Measurements from ENCODE around the gene HEMGN.

Gene HEMGN

GRCh38 chr9:97934321-97935115 lies 3.5 kb downstream of the HEMGN start:
- no peak for TF ChIP-seq ZNF274 (IDR thresholded peaks at IDR 0.05; ENCODE audit: low read depth, low read length)
- TF ChIP-seq YY1 (IDR thresholded peaks at IDR 0.05; ENCODE audit: insufficient read depth, insufficient read length): no peak
- no peak for TF ChIP-seq SUZ12 (IDR thresholded peaks at IDR 0.05; ENCODE audit: extremely low read depth, insufficient read depth, insufficient read length)
- Histone ChIP-seq H3K9me3 (ENCODE audit: insufficient read depth, low read length) (no peaks in the 10 kb centered on the region), H3K36me3 (ENCODE audit: insufficient read depth, insufficient read length, low read length) (no peaks in the 10 kb centered on the region), H3K4me3 (ENCODE audit: insufficient read length, low read depth) (no peak overlapping the region), H3K9ac (ENCODE audit: insufficient read length, low read depth) (no peak overlapping the region), H3K4me1 (ENCODE audit: insufficient read depth, insufficient read length) (no peaks in the 10 kb centered on the region), H3K27me3 (ENCODE audit: insufficient read depth, insufficient read length) (peaks cover 2% of the 10 kb centered on the region)
- DNase-seq (ENCODE audit: low read depth, low spot score): no peak

GRCh38 chr9:97933297-97933998 lies 4.5 kb downstream of the HEMGN start:
- Histone ChIP-seq H3K27me3 (ENCODE audit: insufficient read depth, insufficient read length) (peaks cover 2% of the 10 kb centered on the region), H3K9ac (ENCODE audit: insufficient read length, low read depth) (no peak overlapping the region), H3K4me3 (ENCODE audit: insufficient read length, low read depth) (no peak overlapping the region), H3K36me3 (ENCODE audit: insufficient read depth, insufficient read length, low read length) (no peaks in the 10 kb centered on the region), H3K4me1 (ENCODE audit: insufficient read depth, insufficient read length) (no peaks in the 10 kb centered on the region), H3K9me3 (ENCODE audit: insufficient read depth, low read length) (no peaks in the 10 kb centered on the region)
- DNase-seq (ENCODE audit: low read depth, low spot score): no peak
- TF ChIP-seq SUZ12 (IDR thresholded peaks at IDR 0.05; ENCODE audit: extremely low read depth, insufficient read depth, insufficient read length) (no peak), ZNF274 (IDR thresholded peaks at IDR 0.05; ENCODE audit: low read depth, low read length) (no peak), YY1 (IDR thresholded peaks at IDR 0.05; ENCODE audit: insufficient read depth, insufficient read length) (no peak)

GRCh38 chr9:97930972-97931371 lies 7.0 kb downstream of the HEMGN start:
- H3K4me3 ChIP-seq (ENCODE audit: insufficient read length, low read depth): no peak overlapping the region
- TF ChIP-seq ZNF274 (IDR thresholded peaks at IDR 0.05; ENCODE audit: low read depth, low read length): no peak
- TF ChIP-seq YY1 (IDR thresholded peaks at IDR 0.05; ENCODE audit: insufficient read depth, insufficient read length): no peak
- no peak for TF ChIP-seq SUZ12 (IDR thresholded peaks at IDR 0.05; ENCODE audit: extremely low read depth, insufficient read depth, insufficient read length)
- no peaks in the 10 kb centered on the region for H3K9me3 ChIP-seq (ENCODE audit: insufficient read depth, low read length)
- peaks cover 4% of the 10 kb centered on the region for H3K27me3 ChIP-seq (ENCODE audit: insufficient read depth, insufficient read length)
- H3K36me3 ChIP-seq (ENCODE audit: insufficient read depth, insufficient read length, low read length): no peaks in the 10 kb centered on the region
- H3K9ac ChIP-seq (ENCODE audit: insufficient read length, low read depth): no peak overlapping the region
- no peak for DNase-seq (ENCODE audit: low read depth, low spot score)
- H3K4me1 ChIP-seq (ENCODE audit: insufficient read depth, insufficient read length): no peaks in the 10 kb centered on the region

DNA sequence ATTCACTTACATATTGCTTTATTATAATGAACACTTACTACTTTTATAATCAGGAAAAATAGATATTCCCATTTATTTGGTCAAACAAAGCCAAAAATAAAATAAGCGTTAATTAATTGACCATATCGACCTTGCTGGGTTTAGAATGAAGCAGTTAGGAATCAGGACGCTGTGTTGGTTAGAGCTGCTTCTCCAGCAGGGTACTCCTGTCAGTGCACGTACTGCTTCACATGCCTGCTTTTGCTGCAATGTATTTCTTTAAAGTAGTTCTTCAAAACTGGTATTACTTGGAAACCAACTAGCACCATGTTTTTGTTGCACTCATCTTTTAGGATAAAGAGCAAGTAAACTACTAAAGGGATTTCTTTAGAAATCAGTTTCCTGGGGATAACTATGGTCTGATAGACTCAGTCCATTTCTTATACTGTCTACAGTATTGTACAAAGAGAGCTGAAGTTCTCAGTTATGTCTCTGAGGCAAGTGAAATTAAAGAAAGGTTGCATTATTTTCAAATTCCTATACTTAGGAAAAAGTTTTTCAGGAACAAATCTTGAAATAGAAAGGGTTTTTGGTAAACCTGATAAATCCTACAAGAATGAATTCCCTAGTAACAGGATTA lies 8.9 kb downstream of the HEMGN start:
- no peak for DNase-seq (ENCODE audit: low read depth, low spot score)
- peaks cover 3% of the 10 kb centered on the region for H3K27me3 ChIP-seq (ENCODE audit: insufficient read depth, insufficient read length)
- no peak overlapping the region for H3K9ac ChIP-seq (ENCODE audit: insufficient read length, low read depth)
- H3K36me3 ChIP-seq (ENCODE audit: insufficient read depth, insufficient read length, low read length): no peaks in the 10 kb centered on the region
- no peaks in the 10 kb centered on the region for H3K9me3 ChIP-seq (ENCODE audit: insufficient read depth, low read length)
- no peaks in the 10 kb centered on the region for H3K4me1 ChIP-seq (ENCODE audit: insufficient read depth, insufficient read length)
- TF ChIP-seq YY1 (IDR thresholded peaks at IDR 0.05; ENCODE audit: insufficient read depth, insufficient read length) (no peak), SUZ12 (IDR thresholded peaks at IDR 0.05; ENCODE audit: extremely low read depth, insufficient read depth, insufficient read length) (no peak), ZNF274 (IDR thresholded peaks at IDR 0.05; ENCODE audit: low read depth, low read length) (no peak)
- H3K4me3 ChIP-seq (ENCODE audit: insufficient read length, low read depth): no peak overlapping the region

DNA sequence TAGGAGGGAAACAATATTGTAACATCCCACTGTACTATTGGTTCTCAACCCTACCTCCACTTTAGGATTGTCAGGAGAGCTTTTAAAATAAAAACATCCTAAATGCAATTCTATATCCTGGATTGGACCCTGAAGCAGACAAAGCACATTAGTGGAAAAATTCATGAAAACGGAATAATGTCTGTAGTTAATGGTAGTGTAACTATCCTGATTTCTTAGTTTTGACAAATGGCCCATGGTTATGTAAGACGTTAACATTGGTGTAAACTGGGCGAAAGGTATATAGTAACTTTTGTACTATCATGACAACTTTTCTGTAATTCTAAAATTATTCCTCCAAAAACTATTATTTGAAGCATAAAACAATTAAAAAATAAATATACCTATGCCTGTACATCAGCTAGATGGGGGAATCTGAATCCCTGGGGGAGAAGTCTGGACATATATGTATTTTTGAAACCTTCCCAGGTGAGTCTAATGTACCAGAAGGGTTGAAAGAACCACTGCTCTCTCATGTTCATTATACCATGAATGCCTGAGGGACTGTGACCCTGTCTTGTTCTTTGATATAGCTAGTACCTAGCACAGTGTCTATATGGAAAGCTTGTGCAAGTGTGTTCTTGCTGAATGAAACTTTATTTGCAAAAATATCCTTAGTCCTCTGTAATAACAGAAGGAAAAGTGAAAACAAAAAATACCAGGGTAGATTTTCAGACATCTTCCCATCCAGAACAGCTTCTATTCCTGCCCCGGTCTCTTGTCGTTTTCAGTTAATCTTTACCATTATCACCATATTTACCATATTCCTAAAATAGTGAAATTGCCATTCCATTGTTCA lies 12.3 kb downstream of the HEMGN start:
- TF ChIP-seq ZNF274 (IDR thresholded peaks at IDR 0.05; ENCODE audit: low read depth, low read length): no peak
- TF ChIP-seq SUZ12 (IDR thresholded peaks at IDR 0.05; ENCODE audit: extremely low read depth, insufficient read depth, insufficient read length): no peak
- TF ChIP-seq YY1 (IDR thresholded peaks at IDR 0.05; ENCODE audit: insufficient read depth, insufficient read length): no peak
- Histone ChIP-seq H3K4me3 (ENCODE audit: insufficient read length, low read depth) (no peak overlapping the region), H3K9me3 (ENCODE audit: insufficient read depth, low read length) (no peaks in the 10 kb centered on the region), H3K27me3 (ENCODE audit: insufficient read depth, insufficient read length) (peaks cover 3% of the 10 kb centered on the region), H3K4me1 (ENCODE audit: insufficient read depth, insufficient read length) (no peaks in the 10 kb centered on the region), H3K9ac (ENCODE audit: insufficient read length, low read depth) (no peak overlapping the region), H3K36me3 (ENCODE audit: insufficient read depth, insufficient read length, low read length) (no peaks in the 10 kb centered on the region)
- no peak for DNase-seq (ENCODE audit: low read depth, low spot score)

- Histone ChIP-seq H3K36me3 (ENCODE audit: insufficient read depth, insufficient read length, low read length) (no peaks in the 10 kb centered on the region), H3K4me1 (ENCODE audit: insufficient read depth, insufficient read length) (no peaks in the 10 kb centered on the region), H3K4me3 (ENCODE audit: insufficient read length, low read depth) (no peak overlapping the region), H3K9ac (ENCODE audit: insufficient read length, low read depth) (no peak overlapping the region), H3K27me3 (ENCODE audit: insufficient read depth, insufficient read length) (peaks cover 3% of the 10 kb centered on the region), H3K9me3 (ENCODE audit: insufficient read depth, low read length) (no peaks in the 10 kb centered on the region)
- no peak for DNase-seq (ENCODE audit: low read depth, low spot score)
- no peak for TF ChIP-seq SUZ12 (IDR thresholded peaks at IDR 0.05; ENCODE audit: extremely low read depth, insufficient read depth, insufficient read length)
- no peak for TF ChIP-seq YY1 (IDR thresholded peaks at IDR 0.05; ENCODE audit: insufficient read depth, insufficient read length)
- no peak for TF ChIP-seq ZNF274 (IDR thresholded peaks at IDR 0.05; ENCODE audit: low read depth, low read length)
Measured at GRCh38 chr9:97924386-97924785, 13.6 kb downstream of the HEMGN start.

Measured in NT2/D1 (cell line).